ENCODE data around the gene CNMD. TPM values are rescaled to one million over a fixed set of nuclear protein-coding genes. Genes with fewer than 3 reads are reported as not detected.
A peak's percentile ranks its signal among the peaks of the same experiment; 100 is the strongest.

Gene CNMD
- total RNA-seq, 1 donor from 2014 or later, result 5.5 TPM

GRCh38 chr13:52670726-52671125 lies 68.9 kb downstream of the CNMD start:
- Histone ChIP-seq H3K4me1 (no peaks in the 10 kb centered on the region), H3K27ac (no peak overlapping the region), H3K36me3 (peaks cover 8% of the 10 kb centered on the region), H3K9me3 (ENCODE audit: low read depth) (no peaks in the 10 kb centered on the region), H3K4me2 (no peak overlapping the region), H2AFZ (replicated peaks) (no peak overlapping the region), H3F3A (ENCODE audit: low read depth) (no peaks in the 10 kb centered on the region), H4K20me1 (ENCODE audit: low read depth) (no peaks in the 10 kb centered on the region), H3K79me2 (ENCODE audit: low read depth) (peaks cover 11% of the 10 kb centered on the region), H3K9ac (no peak overlapping the region), H3K4me3 (no peak overlapping the region), H3K27me3 (no peaks in the 10 kb centered on the region)
- DNase-seq (ENCODE audit: low spot score), result no peak
- no peak for TF ChIP-seq EZH2 (IDR thresholded peaks at IDR 0.05)
- TF ChIP-seq, protein P1, sequence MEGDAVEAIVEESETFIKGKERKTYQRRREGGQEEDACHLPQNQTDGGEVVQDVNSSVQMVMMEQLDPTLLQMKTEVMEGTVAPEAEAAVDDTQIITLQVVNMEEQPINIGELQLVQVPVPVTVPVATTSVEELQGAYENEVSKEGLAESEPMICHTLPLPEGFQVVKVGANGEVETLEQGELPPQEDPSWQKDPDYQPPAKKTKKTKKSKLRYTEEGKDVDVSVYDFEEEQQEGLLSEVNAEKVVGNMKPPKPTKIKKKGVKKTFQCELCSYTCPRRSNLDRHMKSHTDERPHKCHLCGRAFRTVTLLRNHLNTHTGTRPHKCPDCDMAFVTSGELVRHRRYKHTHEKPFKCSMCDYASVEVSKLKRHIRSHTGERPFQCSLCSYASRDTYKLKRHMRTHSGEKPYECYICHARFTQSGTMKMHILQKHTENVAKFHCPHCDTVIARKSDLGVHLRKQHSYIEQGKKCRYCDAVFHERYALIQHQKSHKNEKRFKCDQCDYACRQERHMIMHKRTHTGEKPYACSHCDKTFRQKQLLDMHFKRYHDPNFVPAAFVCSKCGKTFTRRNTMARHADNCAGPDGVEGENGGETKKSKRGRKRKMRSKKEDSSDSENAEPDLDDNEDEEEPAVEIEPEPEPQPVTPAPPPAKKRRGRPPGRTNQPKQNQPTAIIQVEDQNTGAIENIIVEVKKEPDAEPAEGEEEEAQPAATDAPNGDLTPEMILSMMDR (IDR thresholded peaks at IDR 0.05), result no peak
- TF ChIP-seq EZH2phosphoT487 (IDR thresholded peaks at IDR 0.05), result no peak
- Mint-ChIP-seq H3K36me3 (peaks cover 8% of the 10 kb centered on the region), H3K9me3 (no peaks in the 10 kb centered on the region), H3K4me3 (no peak overlapping the region), H3K27ac (no peak overlapping the region), H3K4me1 (no peaks in the 10 kb centered on the region), H3K27me3 (ENCODE audit: insufficient read depth, low read depth) (peaks cover 4% of the 10 kb centered on the region)

DNA sequence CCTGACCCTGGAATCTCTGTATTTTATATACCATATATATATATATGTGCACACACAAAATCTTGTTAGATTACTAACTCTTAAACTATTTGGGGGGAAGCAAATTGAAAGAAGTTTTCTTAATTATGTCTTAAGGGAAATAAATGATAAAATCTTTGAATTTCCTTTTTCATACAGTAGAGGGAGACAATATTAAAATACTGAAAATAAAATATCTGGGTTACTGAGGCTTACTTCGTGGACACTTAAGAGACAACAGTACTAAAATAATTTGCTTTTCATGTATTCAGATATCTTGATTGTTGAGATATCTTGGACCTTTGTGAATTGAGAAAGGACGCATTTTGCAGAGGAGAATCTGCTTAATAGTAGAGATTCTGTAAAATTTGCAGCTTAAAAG lies 69.9 kb downstream of the CNMD start:
- H3K4me1 Mint-ChIP-seq, result no peaks in the 10 kb centered on the region
- H3K27me3 ChIP-seq, result no peaks in the 10 kb centered on the region
- TF ChIP-seq, protein P1 (IDR thresholded peaks at IDR 0.05), result no peak
- TF ChIP-seq EZH2 (IDR thresholded peaks at IDR 0.05) (no peak), EZH2phosphoT487 (IDR thresholded peaks at IDR 0.05) (no peak)

DNA sequence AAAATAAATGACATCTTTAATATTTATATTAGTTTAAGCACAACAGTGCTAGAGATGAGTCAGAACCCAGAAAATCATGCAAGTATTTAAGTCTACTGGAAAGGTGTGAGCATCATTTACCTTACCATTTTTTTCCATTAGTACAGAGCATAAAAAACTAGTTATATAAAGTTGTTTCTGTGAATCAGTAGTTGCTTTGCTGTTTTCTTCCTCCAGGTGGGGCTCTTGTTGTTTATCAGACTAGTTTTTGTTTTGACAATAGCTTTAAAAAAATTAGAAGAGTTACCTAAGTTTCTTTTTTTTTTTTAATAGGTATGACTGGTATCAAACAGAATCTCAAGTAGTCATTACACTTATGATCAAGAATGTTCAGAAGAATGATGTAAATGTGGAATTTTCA lies 74.3 kb downstream of the CNMD start:
- no peaks in the 10 kb centered on the region for H3K27me3 Mint-ChIP-seq (ENCODE audit: insufficient read depth, low read depth)
- Histone ChIP-seq H4K20me1 (ENCODE audit: low read depth) (no peaks in the 10 kb centered on the region), H3K36me3 (peaks cover 26% of the 10 kb centered on the region), H2AFZ (replicated peaks) (no peak overlapping the region), H3K9me3 (ENCODE audit: low read depth) (no peaks in the 10 kb centered on the region), H3K27ac (no peak overlapping the region), H3K27me3 (no peaks in the 10 kb centered on the region), H3F3A (ENCODE audit: low read depth) (peaks cover 7% of the 10 kb centered on the region), H3K4me1 (no peaks in the 10 kb centered on the region), H3K79me2 (ENCODE audit: low read depth) (no peaks in the 10 kb centered on the region), H3K4me3 (no peak overlapping the region), H3K9ac (no peak overlapping the region), H3K4me2 (no peak overlapping the region)
- H3K4me3 Mint-ChIP-seq, result no peak overlapping the region
- H3K27ac Mint-ChIP-seq, result no peak overlapping the region
- H3K36me3 Mint-ChIP-seq, result peaks cover 16% of the 10 kb centered on the region
- H3K9me3 Mint-ChIP-seq, result no peaks in the 10 kb centered on the region
- TF ChIP-seq EZH2 (IDR thresholded peaks at IDR 0.05), result no peak
- TF ChIP-seq, protein P1 (IDR thresholded peaks at IDR 0.05), result peak; percentile 67
- no peak for TF ChIP-seq EZH2phosphoT487 (IDR thresholded peaks at IDR 0.05)
- peak; percentile 23 for DNase-seq (ENCODE audit: low spot score)
- H3K4me1 Mint-ChIP-seq, result no peaks in the 10 kb centered on the region

More for the DNA sequence above, 69.9 kb downstream of the CNMD start:
- H3K27me3 Mint-ChIP-seq (ENCODE audit: insufficient read depth, low read depth), result no peaks in the 10 kb centered on the region
- H3K36me3 Mint-ChIP-seq, result peaks cover 11% of the 10 kb centered on the region
- Histone ChIP-seq H3K4me2 (no peak overlapping the region), H2AFZ (replicated peaks) (no peak overlapping the region), H3K9ac (no peak overlapping the region), H3K4me1 (no peaks in the 10 kb centered on the region), H3F3A (ENCODE audit: low read depth) (no peaks in the 10 kb centered on the region), H4K20me1 (ENCODE audit: low read depth) (no peaks in the 10 kb centered on the region), H3K36me3 (peaks cover 9% of the 10 kb centered on the region), H3K27ac (no peak overlapping the region), H3K9me3 (ENCODE audit: low read depth) (no peaks in the 10 kb centered on the region), H3K4me3 (no peak overlapping the region), H3K79me2 (ENCODE audit: low read depth) (peaks cover 11% of the 10 kb centered on the region)
- no peak overlapping the region for H3K4me3 Mint-ChIP-seq
- H3K27ac Mint-ChIP-seq, result no peak overlapping the region
- no peak for DNase-seq (ENCODE audit: low spot score)
- no peaks in the 10 kb centered on the region for H3K9me3 Mint-ChIP-seq
